ENCODE results near the gene CCDC27.
"Not testable (repeated sequence)": the region's sequence is repeated elsewhere in the genome, so short reads cannot be mapped to it uniquely, and the experiment has no call there.

Gene CCDC27

DNA sequence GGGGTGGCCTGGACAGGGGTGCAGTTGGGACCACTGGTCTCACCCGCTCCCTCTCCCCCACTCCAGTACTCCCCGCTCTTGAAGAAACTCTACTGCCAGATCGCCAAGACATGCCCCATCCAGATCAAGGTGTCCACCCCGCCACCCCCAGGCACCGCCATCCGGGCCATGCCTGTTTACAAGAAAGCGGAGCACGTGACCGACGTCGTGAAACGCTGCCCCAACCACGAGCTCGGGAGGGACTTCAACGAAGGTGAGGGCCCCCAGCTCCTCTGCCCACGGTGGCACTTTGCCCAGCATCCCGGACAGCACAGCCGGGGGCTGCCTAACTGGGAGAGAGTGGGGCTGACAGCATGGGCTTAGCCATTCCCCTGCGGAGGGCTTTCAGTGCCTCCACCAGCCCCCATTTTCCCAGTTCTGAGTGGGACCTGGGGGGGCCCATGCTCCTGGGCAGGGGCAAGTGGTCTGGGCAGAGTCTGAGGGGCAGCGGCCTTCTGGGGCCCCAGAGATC lies 30.2 kb upstream of the CCDC27 start:
- Mint-ChIP-seq H3K4me1 (no peaks in the 10 kb centered on the region), H3K27me3 (ENCODE audit: low read depth, poor library complexity) (peaks cover 30% of the 10 kb centered on the region), H3K27ac (no peak overlapping the region), H3K36me3 (ENCODE audit: low read depth) (no peaks in the 10 kb centered on the region), H3K9me3 (no peaks in the 10 kb centered on the region), H3K4me3 (no peak overlapping the region)
- no peak for DNase-seq
- TF ChIP-seq, protein P1, sequence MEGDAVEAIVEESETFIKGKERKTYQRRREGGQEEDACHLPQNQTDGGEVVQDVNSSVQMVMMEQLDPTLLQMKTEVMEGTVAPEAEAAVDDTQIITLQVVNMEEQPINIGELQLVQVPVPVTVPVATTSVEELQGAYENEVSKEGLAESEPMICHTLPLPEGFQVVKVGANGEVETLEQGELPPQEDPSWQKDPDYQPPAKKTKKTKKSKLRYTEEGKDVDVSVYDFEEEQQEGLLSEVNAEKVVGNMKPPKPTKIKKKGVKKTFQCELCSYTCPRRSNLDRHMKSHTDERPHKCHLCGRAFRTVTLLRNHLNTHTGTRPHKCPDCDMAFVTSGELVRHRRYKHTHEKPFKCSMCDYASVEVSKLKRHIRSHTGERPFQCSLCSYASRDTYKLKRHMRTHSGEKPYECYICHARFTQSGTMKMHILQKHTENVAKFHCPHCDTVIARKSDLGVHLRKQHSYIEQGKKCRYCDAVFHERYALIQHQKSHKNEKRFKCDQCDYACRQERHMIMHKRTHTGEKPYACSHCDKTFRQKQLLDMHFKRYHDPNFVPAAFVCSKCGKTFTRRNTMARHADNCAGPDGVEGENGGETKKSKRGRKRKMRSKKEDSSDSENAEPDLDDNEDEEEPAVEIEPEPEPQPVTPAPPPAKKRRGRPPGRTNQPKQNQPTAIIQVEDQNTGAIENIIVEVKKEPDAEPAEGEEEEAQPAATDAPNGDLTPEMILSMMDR (IDR thresholded peaks at IDR 0.05): no peak

DNA sequence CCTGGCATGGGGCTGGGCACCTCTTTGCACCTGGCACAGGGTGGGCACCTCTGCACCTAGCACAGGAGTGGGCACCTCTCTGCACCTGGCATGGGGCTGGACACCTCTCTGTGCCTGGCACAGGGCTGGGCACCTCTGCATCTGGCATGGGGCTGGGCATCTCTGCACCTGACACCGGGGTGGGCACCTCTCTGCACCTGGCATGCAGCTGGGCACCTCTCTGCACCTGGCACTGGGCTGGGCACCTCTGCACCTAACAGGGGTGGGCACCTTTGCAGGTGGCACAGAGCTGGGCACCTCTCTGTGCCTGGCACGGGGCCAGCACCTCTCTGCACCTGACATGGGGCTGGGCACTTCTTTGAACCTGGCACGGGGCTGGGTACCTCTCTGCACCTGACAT lies 29.4 kb upstream of the CCDC27 start:
- H3K27ac Mint-ChIP-seq: no peak overlapping the region
- peaks cover 33% of the 10 kb centered on the region for H3K27me3 Mint-ChIP-seq (ENCODE audit: low read depth, poor library complexity)
- H3K36me3 Mint-ChIP-seq (ENCODE audit: low read depth): no peaks in the 10 kb centered on the region
- H3K4me3 Mint-ChIP-seq: no peak overlapping the region
- H3K9me3 Mint-ChIP-seq: no peaks in the 10 kb centered on the region
- TF ChIP-seq, protein P1 (IDR thresholded peaks at IDR 0.05): no peak
- no peak for DNase-seq
- no peaks in the 10 kb centered on the region for H3K4me1 Mint-ChIP-seq

DNA sequence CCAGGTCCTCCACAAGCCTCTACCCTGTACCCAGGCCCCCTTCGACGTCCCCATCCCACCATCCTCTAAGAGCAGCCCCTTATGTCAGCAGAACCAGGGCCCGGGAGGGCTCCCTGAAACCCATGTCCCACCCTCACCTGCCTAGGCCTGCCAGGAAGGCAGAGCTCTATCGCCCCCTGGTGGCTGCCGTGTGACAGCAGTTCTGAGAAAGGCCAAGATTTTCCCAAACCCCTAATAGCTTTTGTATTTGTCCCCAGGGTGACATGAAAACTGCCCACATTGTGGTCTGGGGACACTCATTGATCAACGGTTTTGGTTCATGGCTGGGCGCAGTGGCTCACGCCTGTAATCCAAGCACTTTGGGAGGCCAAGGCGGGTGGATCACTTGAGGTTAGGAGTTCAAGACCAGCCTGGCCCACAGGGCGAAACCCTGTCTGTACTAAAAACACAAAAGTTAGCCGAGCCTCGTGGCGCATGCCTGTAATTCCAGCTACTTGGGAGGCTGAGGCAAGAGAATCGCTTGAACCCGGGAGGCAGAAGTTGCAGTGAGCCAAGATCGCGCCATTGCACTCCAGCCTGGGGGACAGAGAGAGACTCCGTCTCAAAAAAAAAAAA lies 27.7 kb upstream of the CCDC27 start:
- TF ChIP-seq, protein P1 (IDR thresholded peaks at IDR 0.05): peak; percentile 92
- DNase-seq: peak; percentile 93
- not testable (repeated sequence) for H3K4me3 Mint-ChIP-seq; H3K9me3 Mint-ChIP-seq; H3K36me3 Mint-ChIP-seq (ENCODE audit: low read depth); H3K4me1 Mint-ChIP-seq; H3K27ac Mint-ChIP-seq
- peaks cover 25% of the 10 kb centered on the region for H3K27me3 Mint-ChIP-seq (ENCODE audit: low read depth, poor library complexity)

DNA sequence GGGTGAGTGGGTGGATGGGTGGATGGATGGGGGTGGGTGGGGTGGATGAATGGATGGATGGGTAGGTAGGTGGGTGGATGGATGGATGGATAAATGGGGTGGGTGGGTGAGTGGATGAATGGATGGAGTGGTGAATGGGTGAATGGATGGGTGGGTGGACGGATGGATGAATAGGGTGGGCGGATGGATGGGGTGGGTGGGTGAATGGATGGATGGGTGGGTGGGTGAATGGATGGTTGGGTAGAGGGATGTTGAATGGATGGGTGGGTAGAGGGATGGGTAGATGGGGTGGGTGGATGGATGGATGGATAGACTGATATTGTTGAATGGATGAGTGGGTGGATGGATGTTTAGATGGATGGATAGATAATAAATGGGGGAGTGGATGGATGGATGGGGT lies 26.9 kb upstream of the CCDC27 start:
- Mint-ChIP-seq H3K4me3 (no peak overlapping the region), H3K4me1 (no peaks in the 10 kb centered on the region), H3K36me3 (ENCODE audit: low read depth) (no peaks in the 10 kb centered on the region), H3K27ac (no peak overlapping the region), H3K9me3 (no peaks in the 10 kb centered on the region), H3K27me3 (ENCODE audit: low read depth, poor library complexity) (peaks cover 18% of the 10 kb centered on the region)
- TF ChIP-seq, protein P1 (IDR thresholded peaks at IDR 0.05): no peak
- no peak for DNase-seq

DNA sequence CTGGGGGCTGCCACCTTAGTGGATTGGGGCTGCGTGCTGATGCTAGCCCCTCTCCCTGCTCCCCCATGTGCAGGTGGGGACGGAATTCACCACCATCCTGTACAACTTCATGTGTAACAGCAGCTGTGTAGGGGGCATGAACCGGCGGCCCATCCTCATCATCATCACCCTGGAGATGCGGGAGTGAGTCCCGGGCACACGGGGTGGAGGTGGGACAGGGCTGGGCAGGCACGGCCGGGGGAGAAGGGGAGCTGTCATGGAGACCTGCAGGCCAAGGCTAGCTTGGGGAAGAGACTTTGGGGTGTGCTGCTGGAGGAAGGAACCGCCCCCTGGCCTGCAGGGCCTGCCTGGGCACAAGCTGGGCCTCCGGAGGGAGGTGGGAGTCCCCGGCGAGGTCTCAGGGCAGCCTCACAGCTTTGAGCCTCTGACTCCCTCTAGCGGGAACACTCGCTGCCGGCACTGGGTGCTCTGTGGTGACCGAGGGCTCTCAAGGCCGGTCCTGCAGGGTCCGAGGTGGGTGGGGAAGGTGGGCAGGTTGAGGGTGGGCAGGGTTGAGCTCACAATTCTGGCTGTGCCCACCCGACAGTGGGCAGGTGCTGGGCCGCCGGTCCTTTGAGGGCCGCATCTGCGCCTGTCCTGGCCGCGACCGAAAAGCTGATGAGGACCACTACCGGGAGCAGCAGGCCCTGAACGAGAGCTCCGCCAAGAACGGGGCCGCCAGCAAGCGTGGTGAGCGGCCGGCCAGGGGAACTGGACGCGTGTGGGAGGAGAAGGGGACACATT lies 25.0 kb upstream of the CCDC27 start:
- peaks cover 9% of the 10 kb centered on the region for H3K4me1 Mint-ChIP-seq
- DNase-seq: peak; percentile 58
- TF ChIP-seq, protein P1 (IDR thresholded peaks at IDR 0.05): peak; percentile 51

More for the DNA sequence above, 25.0 kb upstream of the CCDC27 start:
- H3K27ac Mint-ChIP-seq: no peak overlapping the region
- no peak overlapping the region for H3K4me3 Mint-ChIP-seq
- no peaks in the 10 kb centered on the region for H3K36me3 Mint-ChIP-seq (ENCODE audit: low read depth)
- no peaks in the 10 kb centered on the region for H3K9me3 Mint-ChIP-seq
- peaks cover 11% of the 10 kb centered on the region for H3K27me3 Mint-ChIP-seq (ENCODE audit: low read depth, poor library complexity)

All from nephron progenitor cell (in vitro differentiated cells).